ENCODE data around the gene OR2L5. TPM values are rescaled to one million over a fixed set of nuclear protein-coding genes. Genes with fewer than 3 reads are reported as not detected.

The OR2L5 gene
- total RNA-seq, 1 experiment from 2014 or later, result not detected

Other genes with a start within 250 kb of the OR2L5 start
- not detected in 2 replicates for gene OR14A16, start 189.5 kb upstream of the OR2L5 start, total RNA-seq (2014; rRNA removed; shearing (Covaris generic); ENCODE audit: low replicate concordance)
- not detected in 2 replicates for gene OR11L1, start 171.8 kb upstream of the OR2L5 start, total RNA-seq (2014; rRNA removed; shearing (Covaris generic); ENCODE audit: low replicate concordance)
- not detected in 2 replicates for gene TRIM58, start 156.5 kb upstream of the OR2L5 start, total RNA-seq (2014; rRNA removed; shearing (Covaris generic); ENCODE audit: low replicate concordance)
- not detected in 2 replicates for gene OR2W3, start 118.1 kb upstream of the OR2L5 start, total RNA-seq (2014; rRNA removed; shearing (Covaris generic); ENCODE audit: low replicate concordance)
- not detected in 2 replicates for gene OR2T8, start 93.4 kb upstream of the OR2L5 start, total RNA-seq (2014; rRNA removed; shearing (Covaris generic); ENCODE audit: low replicate concordance)
- not detected in 2 replicates for gene OR2AJ1, start 88.8 kb upstream of the OR2L5 start, total RNA-seq (2014; rRNA removed; shearing (Covaris generic); ENCODE audit: low replicate concordance)
- gene OR2L8, start 64.8 kb upstream of the OR2L5 start, total RNA-seq (2014; rRNA removed; shearing (Covaris generic); ENCODE audit: low replicate concordance), result not detected in 2 replicates
- not detected in 2 replicates for gene OR2AK2, start 48.4 kb upstream of the OR2L5 start, total RNA-seq (2014; rRNA removed; shearing (Covaris generic); ENCODE audit: low replicate concordance)
- gene OR2L2, start 16.4 kb downstream of the OR2L5 start, total RNA-seq (2014; rRNA removed; shearing (Covaris generic); ENCODE audit: low replicate concordance), result not detected in 2 replicates
- not detected in 2 replicates for gene OR2L3, start 33.2 kb downstream of the OR2L5 start, total RNA-seq (2014; rRNA removed; shearing (Covaris generic); ENCODE audit: low replicate concordance)
- not detected in 2 replicates for gene OR2L13, start 81.5 kb downstream of the OR2L5 start, total RNA-seq (2014; rRNA removed; shearing (Covaris generic); ENCODE audit: low replicate concordance)
- not detected in 2 replicates for gene OR2M5, start 131.5 kb downstream of the OR2L5 start, total RNA-seq (2014; rRNA removed; shearing (Covaris generic); ENCODE audit: low replicate concordance)
- not detected in 2 replicates for gene OR2M2, start 161.2 kb downstream of the OR2L5 start, total RNA-seq (2014; rRNA removed; shearing (Covaris generic); ENCODE audit: low replicate concordance)
- gene OR2M3, start 183.6 kb downstream of the OR2L5 start, total RNA-seq (2014; rRNA removed; shearing (Covaris generic); ENCODE audit: low replicate concordance), result not detected in 2 replicates
- not detected in 2 replicates for gene OR2M4, start 217.8 kb downstream of the OR2L5 start, total RNA-seq (2014; rRNA removed; shearing (Covaris generic); ENCODE audit: low replicate concordance)

All from Caki2 (cell line).